ENCODE results near the gene ST3GAL4. TPM values are rescaled to one million over a fixed set of nuclear protein-coding genes. Genes with fewer than 3 reads are reported as not detected.

The ST3GAL4 gene
- total RNA-seq, 1 experiment from 2014 or later: 45.9 TPM

- no peak for DNase-seq (ENCODE audit: low read depth)
Measured at GRCh38 chr11:126438272-126438671, 82.8 kb downstream of the ST3GAL4 start.

GRCh38 chr11:126438691-126439090, 83.2 kb downstream of the ST3GAL4 start:
- DNase-seq (ENCODE audit: low read depth): no peak

GRCh38 chr11:126440276-126440675, 84.8 kb downstream of the ST3GAL4 start:
- DNase-seq (ENCODE audit: low read depth): no peak

- peak; percentile 79 for DNase-seq (ENCODE audit: low read depth)
Measured at GRCh38 chr11:126440792-126441514, 85.5 kb downstream of the ST3GAL4 start.

GRCh38 chr11:126443120-126443519, 87.6 kb downstream of the ST3GAL4 start:
- no peak for DNase-seq (ENCODE audit: low read depth)

GRCh38 chr11:126444072-126444471, 88.6 kb downstream of the ST3GAL4 start:
- no peak for DNase-seq (ENCODE audit: low read depth)

- no peak for DNase-seq (ENCODE audit: low read depth)
Measured at GRCh38 chr11:126446581-126446980, 91.1 kb downstream of the ST3GAL4 start.

- no peak for DNase-seq (ENCODE audit: low read depth)
Measured at GRCh38 chr11:126450198-126450597, 94.7 kb downstream of the ST3GAL4 start.

GRCh38 chr11:126450806-126451205, 95.3 kb downstream of the ST3GAL4 start:
- DNase-seq (ENCODE audit: low read depth): no peak

- DNase-seq (ENCODE audit: low read depth): no peak
Measured at GRCh38 chr11:126451211-126451802, 95.8 kb downstream of the ST3GAL4 start.

- no peak for DNase-seq (ENCODE audit: low read depth)
Measured at GRCh38 chr11:126452241-126453101, 97.0 kb downstream of the ST3GAL4 start.

GRCh38 chr11:126456089-126456488, 100.6 kb downstream of the ST3GAL4 start:
- DNase-seq (ENCODE audit: low read depth): no peak

GRCh38 chr11:126456783-126457542, 101.5 kb downstream of the ST3GAL4 start:
- no peak for DNase-seq (ENCODE audit: low read depth)

- no peak for DNase-seq (ENCODE audit: low read depth)
Measured at GRCh38 chr11:126457817-126458216, 102.3 kb downstream of the ST3GAL4 start.

- no peak for DNase-seq (ENCODE audit: low read depth)
Measured at GRCh38 chr11:126459691-126460281, 104.3 kb downstream of the ST3GAL4 start.

GRCh38 chr11:126460417-126461095, 105.1 kb downstream of the ST3GAL4 start:
- no peak for DNase-seq (ENCODE audit: low read depth)

- DNase-seq (ENCODE audit: low read depth): no peak
Measured at GRCh38 chr11:126461096-126461440, 105.6 kb downstream of the ST3GAL4 start.

GRCh38 chr11:126461996-126462395, 106.5 kb downstream of the ST3GAL4 start:
- DNase-seq (ENCODE audit: low read depth): no peak

GRCh38 chr11:126462422-126462821, 106.9 kb downstream of the ST3GAL4 start:
- no peak for DNase-seq (ENCODE audit: low read depth)

Measured in HT1080 (cell line).